HCT116 (cell line): ENCODE measurements around the gene ITGA11. TPM values are rescaled to one million over a fixed set of nuclear protein-coding genes. Genes with fewer than 3 reads are reported as not detected.

Source experiments
- CEBPB ChIP-seq: IDR thresholded peaks from 2 replicates; pipeline ENCODE4 v1.6.1; 2012; ENCODE audit warnings: low read depth
- CTCF ChIP-seq, 3 experiments: fragments of 200-600 bp in 1 of 3; sonication (generic) in 1 of 3; IDR thresholded peaks in 2 of 3; conservative IDR thresholded peaks in 1 of 3; 2 replicates each; pipeline ENCODE4 v1.5.1; 2012 to 2017; ENCODE audit warnings: low read depth in 2 of 3, low read length in 2 of 3, antibody characterized with exemption in 1 of 3, borderline replicate concordance in 1 of 3, control low read depth in 1 of 3, mild to moderate bottlenecking in 1 of 3, mixed read lengths in 1 of 3, mixed run types in 1 of 3, moderate library complexity in 1 of 3; ENCODE audit not compliant: insufficient read depth in 1 of 3
- REST ChIP-seq: IDR thresholded peaks from 2 replicates; pipeline ENCODE4 v1.6.1; 2012; ENCODE audit warnings: low read depth
- SP1 ChIP-seq: IDR thresholded peaks from 2 replicates; pipeline ENCODE4 v1.6.1; 2012; ENCODE audit warnings: low read depth
- YY1 ChIP-seq: IDR thresholded peaks from 2 replicates; pipeline ENCODE4 v1.6.1; 2011; ENCODE audit warnings: low read length, low read depth, moderate library complexity, mild to moderate bottlenecking; ENCODE audit not compliant: insufficient replicate concordance; ENCODE audit errors: extremely low read depth
- ZBTB33 ChIP-seq: IDR thresholded peaks from 2 replicates; pipeline ENCODE4 v1.6.1; 2011; ENCODE audit warnings: mild to moderate bottlenecking, low read length, moderate library complexity; ENCODE audit not compliant: insufficient replicate concordance; ENCODE audit errors: extremely low read depth
- total RNA-seq: library from RNA; stranded (reverse); gene quantifications from one replicate; pipeline ENCODE4 v1.2.1, GENCODE V29; 2021; ENCODE audit not compliant: unreplicated experiment
- TF ChIP-seq, protein P1 (sequence below): IDR thresholded peaks from 2 replicates; pipeline ENCODE4 v1.6.1; 2012

Gene ITGA11
- total RNA-seq, 1 experiment from 2014 or later: not detected

GRCh38 chr15:68315495-68316031, 116.4 kb downstream of the ITGA11 start (continued):
- TF ChIP-seq REST (no peak), YY1 (no peak), SP1 (no peak), ZBTB33 (no peak), CEBPB (no peak), CTCF (IDR thresholded peaks at IDR 0.05 in 2 of 3, conservative IDR thresholded peaks at IDR 0.05 in 1 of 3; ENCODE audit: borderline replicate concordance in 1 of 3, insufficient read depth in 1 of 3, low read depth in 2 of 3, low read length in 2 of 3) (no peak)
- TF ChIP-seq, protein P1, sequence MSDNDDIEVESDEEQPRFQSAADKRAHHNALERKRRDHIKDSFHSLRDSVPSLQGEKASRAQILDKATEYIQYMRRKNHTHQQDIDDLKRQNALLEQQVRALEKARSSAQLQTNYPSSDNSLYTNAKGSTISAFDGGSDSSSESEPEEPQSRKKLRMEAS: no peak
